NCI-H345 (cell line): ENCODE results near the gene ARL6.
"Not testable (repeated sequence)": the region's sequence is repeated elsewhere in the genome, so short reads cannot be mapped to it uniquely, and the experiment has no call there.

ENCODE experiments used
- DNase-seq: peaks from one replicate; lab custom pipeline; 2025; lab: John Stamatoyannopoulos, UW

ARL6 gene

GRCh38 chr3:97821774-97822358 lies 57.3 kb downstream of the ARL6 start, which contains the start of gene CRYBG3:
TSS of gene CRYBG3 (plus strand) at chr3:97822011. CDS start at chr3:97822207, 196 bp downstream.
- peak; percentile 73 for DNase-seq

GRCh38 chr3:97822359-97822775 lies 57.8 kb downstream of the ARL6 start:
- DNase-seq, result no peak

GRCh38 chr3:97823046-97824004 lies 58.8 kb downstream of the ARL6 start:
- DNase-seq, result no peak

GRCh38 chr3:97825101-97825500 lies 60.5 kb downstream of the ARL6 start:
- no peak for DNase-seq

- no peak for DNase-seq
These were observed 63.3 kb downstream of the ARL6 start for GRCh38 chr3:97827741-97828471.

GRCh38 chr3:97829198-97829597 lies 64.6 kb downstream of the ARL6 start:
- DNase-seq, result no peak

- DNase-seq, result no peak
These were observed 66.1 kb downstream of the ARL6 start for GRCh38 chr3:97830638-97831037.

GRCh38 chr3:97831140-97831539 lies 66.6 kb downstream of the ARL6 start:
- DNase-seq, result no peak

- not testable (repeated sequence) for DNase-seq
These were observed 68.6 kb downstream of the ARL6 start for GRCh38 chr3:97833184-97833583.

GRCh38 chr3:97835761-97836160 lies 71.2 kb downstream of the ARL6 start:
- no peak for DNase-seq

- DNase-seq, result no peak
These were observed 73.8 kb downstream of the ARL6 start for GRCh38 chr3:97838393-97838792.

- no peak for DNase-seq
These were observed 75.4 kb downstream of the ARL6 start for GRCh38 chr3:97839944-97840343.

- DNase-seq, result no peak
These were observed 76.7 kb downstream of the ARL6 start for GRCh38 chr3:97841304-97841703.

GRCh38 chr3:97841956-97842355 lies 77.4 kb downstream of the ARL6 start:
- no peak for DNase-seq

GRCh38 chr3:97848779-97849178 lies 84.2 kb downstream of the ARL6 start:
- DNase-seq, result no peak
